Trophoblast cell (in vitro differentiated cells and primary cell): ENCODE data around the gene FHL3.

Source experiments
- DNase-seq, 2 donors: peaks; one replicate each; pipeline ENCODE4 v3.0.0-alpha.2; 2016
- H2AFZ ChIP-seq: 2 replicates; pipeline ENCODE4 v1.6.1; 2013; ENCODE audit warnings: low read length, moderate library complexity, mild to moderate bottlenecking; ENCODE audit not compliant: insufficient read depth, poor library complexity
- H2AK5ac ChIP-seq: 2 replicates; pipeline ENCODE4 v1.6.1; 2013; ENCODE audit warnings: mild to moderate bottlenecking, low read length
- H2BK120ac ChIP-seq: 2 replicates; pipeline ENCODE4 v1.6.1; 2013; ENCODE audit warnings: low read length, mild to moderate bottlenecking, moderate library complexity; ENCODE audit not compliant: insufficient read depth, poor library complexity
- H2BK12ac ChIP-seq: 2 replicates; pipeline ENCODE4 v1.6.1; 2013; ENCODE audit warnings: mild to moderate bottlenecking, low read length, moderate library complexity
- H2BK5ac ChIP-seq: 2 replicates; pipeline ENCODE4 v1.6.1; 2013; ENCODE audit warnings: low read length, low read depth, moderate library complexity, mild to moderate bottlenecking; ENCODE audit not compliant: poor library complexity
- H3K14ac ChIP-seq: 2 replicates; pipeline ENCODE4 v1.6.1; 2013; ENCODE audit warnings: mild to moderate bottlenecking, low read length
- H3K18ac ChIP-seq: 2 replicates; pipeline ENCODE4 v1.6.1; 2013; ENCODE audit warnings: mild to moderate bottlenecking, low read length
- H3K23ac ChIP-seq: 2 replicates; pipeline ENCODE4 v1.6.1; 2013; ENCODE audit warnings: low read length
- H3K27ac ChIP-seq: 2 replicates; pipeline ENCODE4 v1.5.1; 2013; ENCODE audit warnings: low read depth, mild to moderate bottlenecking, inconsistent platforms, low read length, moderate library complexity
- H3K27me3 ChIP-seq: 2 replicates; pipeline ENCODE4 v1.6.1; 2013; ENCODE audit warnings: inconsistent platforms, mild to moderate bottlenecking, low read length, moderate library complexity; ENCODE audit not compliant: insufficient read depth
- H3K36me3 ChIP-seq, 2 experiments: 1 replicate in 1 of 2; 2 replicates in 1 of 2; pipeline ENCODE4 v1.6.1; 2013; ENCODE audit warnings: low read length in 2 of 2, mild to moderate bottlenecking in 2 of 2, moderate library complexity in 1 of 2; ENCODE audit not compliant: insufficient read depth in 2 of 2, control insufficient read depth in 1 of 2
- H3K4ac ChIP-seq: 2 replicates; pipeline ENCODE4 v1.6.1; 2013; ENCODE audit warnings: low read depth, mild to moderate bottlenecking, low read length, moderate library complexity
- H3K4me1 ChIP-seq, 2 experiments: 1 replicate in 1 of 2; 2 replicates in 1 of 2; pipeline ENCODE4 v1.6.1; 2013; ENCODE audit warnings: low read length in 2 of 2, mild to moderate bottlenecking in 2 of 2, moderate library complexity in 1 of 2; ENCODE audit not compliant: insufficient read depth in 2 of 2, control insufficient read depth in 1 of 2
- H3K4me2 ChIP-seq: 2 replicates; pipeline ENCODE4 v1.6.1; 2013; ENCODE audit warnings: inconsistent platforms, mild to moderate bottlenecking, low read length, moderate library complexity
- H3K4me3 ChIP-seq: 2 replicates; pipeline ENCODE4 v1.5.1; 2013; ENCODE audit warnings: mild to moderate bottlenecking, low read depth, low read length, inconsistent platforms
- H3K79me1 ChIP-seq: one replicate; pipeline ENCODE4 v1.6.1; 2013; ENCODE audit warnings: low read length
- H3K79me2 ChIP-seq: 2 replicates; pipeline ENCODE4 v1.6.1; 2013; ENCODE audit warnings: low read length, mild to moderate bottlenecking; ENCODE audit not compliant: control insufficient read depth, insufficient read depth, poor library complexity
- H3K9ac ChIP-seq: 2 replicates; pipeline ENCODE4 v1.6.1; 2013; ENCODE audit warnings: mild to moderate bottlenecking, low read length
- H3K9me3 ChIP-seq: 2 replicates; pipeline ENCODE4 v1.6.1; 2013; ENCODE audit warnings: low read depth, mild to moderate bottlenecking, control low read depth, inconsistent platforms, low read length; ENCODE audit not compliant: insufficient read depth
- H4K12ac ChIP-seq: 2 replicates; pipeline ENCODE4 v1.6.1; 2013; ENCODE audit warnings: low read depth, mild to moderate bottlenecking, low read length, moderate library complexity
- H4K8ac ChIP-seq: 2 replicates; pipeline ENCODE4 v1.6.1; 2013; ENCODE audit warnings: low read depth, mild to moderate bottlenecking, low read length, moderate library complexity
- H4K91ac ChIP-seq: one replicate; pipeline ENCODE4 v1.6.1; 2013; ENCODE audit warnings: low read depth, mild to moderate bottlenecking, low read length, moderate library complexity
- WGBS: extraction: QIAGEN DNeasy Blood & Tissue Kit; methylation state at CpG from one replicate; pipeline ENCODE4 v1.1.7; 2013; ENCODE audit warnings: missing lambda C conversion rate; ENCODE audit not compliant: insufficient read length, insufficient coverage; ENCODE audit errors: extremely low coverage; 5-methylcytosine and 5-hydroxymethylcytosine counted together

The FHL3 gene

GRCh38 chr1:38012363-38013226 is 7.3 kb upstream of the FHL3 start, which contains the start of gene UTP11:
UTP11 (plus strand) TSS chr1:38012734; CDS start chr1:38012803, 69 bp downstream.
- Histone ChIP-seq H3K27me3 (no peaks in the 10 kb centered on the region), H3K9ac (peak within 1 kb of the TSS; percentile 96), H4K12ac (peak within 1 kb of the TSS; percentile 89), H3K27ac (peak within 1 kb of the TSS; percentile 89), H4K91ac (peak within 1 kb of the TSS; percentile 69), H2BK12ac (no peak within 1 kb of the TSS), H3K79me1 (peaks cover 10% of the 10 kb centered on the region), H4K8ac (peak within 1 kb of the TSS; percentile 94), H2AFZ (peak within 1 kb of the TSS; percentile 82), H3K4me3 (peak within 1 kb of the TSS; percentile 89), H3K4me1 (peaks cover 3 to 12% of the 10 kb centered on the region in 2 experiments), H2BK5ac (peak within 1 kb of the TSS; percentile 55), H3K79me2 (peaks cover 7% of the 10 kb centered on the region), H3K9me3 (no peaks in the 10 kb centered on the region), H3K18ac (peak within 1 kb of the TSS; percentile 91), H3K4me2 (peak within 1 kb of the TSS; percentile 61), H2BK120ac (peak within 1 kb of the TSS; percentile 45), H2AK5ac (no peak within 1 kb of the TSS), H3K4ac (peak within 1 kb of the TSS; percentile 28), H3K36me3 (peaks cover 2 to 12% of the 10 kb centered on the region in 2 experiments), H3K23ac (no peak within 1 kb of the TSS), H3K14ac (peak within 1 kb of the TSS; percentile 78)
- DNase-seq = peak; percentile 99
- no CpG with 5 or more reads among the region's 49 CpGs for WGBS

- Histone ChIP-seq H3K27ac (no peak overlapping the region), H3K27me3 (no peaks in the 10 kb centered on the region), H3K23ac (no peak overlapping the region), H2BK5ac (no peak overlapping the region), H3K79me1 (peaks cover 17% of the 10 kb centered on the region), H3K79me2 (peaks cover 11% of the 10 kb centered on the region), H2BK120ac (no peak overlapping the region), H4K8ac (no peak overlapping the region), H2AK5ac (no peak overlapping the region), H3K18ac (no peak overlapping the region), H3K9ac (no peak overlapping the region), H3K9me3 (no peaks in the 10 kb centered on the region), H3K4me2 (no peak overlapping the region), H3K4me1 (peaks cover 7 to 17% of the 10 kb centered on the region in 2 experiments), H4K12ac (no peak overlapping the region), H3K36me3 (no peaks in the 10 kb centered on the region), H3K4me3 (no peak overlapping the region), H3K4ac (no peak overlapping the region), H4K91ac (no peak overlapping the region), H2AFZ (no peak overlapping the region), H3K14ac (no peak overlapping the region), H2BK12ac (peak overlapping the region; percentile 61)
- WGBS = no CpG with 5 or more reads among the region's 6 CpGs
- DNase-seq = no peak
Observed at GRCh38 chr1:38009841-38010180, 4.5 kb upstream of the FHL3 start.

GRCh38 chr1:38009088-38009840 is 4.0 kb upstream of the FHL3 start:
- H2BK12ac ChIP-seq = peak overlapping the region; percentile 46
- no peak overlapping the region for H3K18ac ChIP-seq
- H3K79me1 ChIP-seq = peaks cover 22% of the 10 kb centered on the region
- H4K12ac ChIP-seq = peak overlapping the region; percentile 23
- H3K4me2 ChIP-seq = no peak overlapping the region
- H3K4me3 ChIP-seq = no peak overlapping the region
- H3K27me3 ChIP-seq = no peaks in the 10 kb centered on the region
- no peak overlapping the region for H3K23ac ChIP-seq
- H3K79me2 ChIP-seq = peaks cover 16% of the 10 kb centered on the region
- WGBS = no CpG with 5 or more reads among the region's 8 CpGs
- peak overlapping the region; percentile 45 for H4K91ac ChIP-seq
- peak overlapping the region; percentile 1 for H2BK5ac ChIP-seq
- H2AFZ ChIP-seq = no peak overlapping the region
- H4K8ac ChIP-seq = peak overlapping the region; percentile 26
- no peaks in the 10 kb centered on the region for H3K9me3 ChIP-seq
- no peak overlapping the region for H2BK120ac ChIP-seq
- no peak for DNase-seq
- no peak overlapping the region for H3K4ac ChIP-seq
- peak overlapping the region; percentile 45 for H3K27ac ChIP-seq
- no peaks in the 10 kb centered on the region for H3K36me3 ChIP-seq
- peaks cover 7 to 19% of the 10 kb centered on the region in 2 experiments for H3K4me1 ChIP-seq
- no peak overlapping the region for H2AK5ac ChIP-seq
- H3K14ac ChIP-seq = peak overlapping the region; percentile 24
- no peak overlapping the region for H3K9ac ChIP-seq

GRCh38 chr1:38006008-38006828 is 904 bp upstream of the FHL3 start:
- Histone ChIP-seq H3K14ac (peak overlapping the region; percentile 96), H3K9me3 (no peaks in the 10 kb centered on the region), H2AK5ac (peak overlapping the region; percentile 15), H3K79me1 (peaks cover 19% of the 10 kb centered on the region), H2AFZ (peak overlapping the region; percentile 81), H2BK120ac (peak overlapping the region; percentile 70), H4K12ac (peak overlapping the region; percentile 40), H3K27ac (peak overlapping the region; percentile 24), H3K27me3 (no peaks in the 10 kb centered on the region), H3K9ac (no peak overlapping the region), H3K18ac (peak overlapping the region; percentile 28), H2BK5ac (peak overlapping the region; percentile 6), H3K4me2 (peak overlapping the region; percentile 46), H3K79me2 (peaks cover 22% of the 10 kb centered on the region), H3K4me1 (peaks cover 21 to 26% of the 10 kb centered on the region in 2 experiments), H4K8ac (peak overlapping the region; percentile 68), H3K4me3 (no peak overlapping the region), H3K4ac (peak overlapping the region; percentile 82), H3K36me3 (no peaks in the 10 kb centered on the region), H2BK12ac (peak overlapping the region; percentile 80), H4K91ac (peak overlapping the region; percentile 70), H3K23ac (no peak overlapping the region)
- no CpG with 5 or more reads among the region's 12 CpGs for WGBS
- no peak for DNase-seq
